ENCODE measurements around the gene LYRM1. TPM values are rescaled to one million over a fixed set of nuclear protein-coding genes. Genes with fewer than 3 reads are reported as not detected.

LYRM1 gene
- 10 to 100 TPM; 27.8 to 29.8 TPM for total RNA-seq
- 10 to 100 TPM; 32.5 to 50.5 TPM for polyA plus RNA-seq
- long read RNA-seq, donor 1, transcript LYRM1-208 (4 exons, 460 nt), result major isoform, 7 of 9 reads
- long read RNA-seq, donor 1, partial matches to known transcripts, result 0 of 9 reads
- long read RNA-seq, donor 1, other reads (novel, unspliced or antisense), result 0 of 9 reads
- long read RNA-seq, donor 2, partial matches to known transcripts, result 5 of 5 reads
- long read RNA-seq, donor 2, other reads (novel, unspliced or antisense), result 0 of 5 reads
- long read RNA-seq, donor 3, partial matches to known transcripts, result 13 of 15 reads
- long read RNA-seq, donor 3, other reads (novel, unspliced or antisense), result 0 of 15 reads
- long read RNA-seq, donor 4, partial matches to known transcripts, result 0 of 1 reads
- long read RNA-seq, donor 4, other reads (novel, unspliced or antisense), result 0 of 1 reads
- long read RNA-seq, donor 5, transcript LYRM1-208 (4 exons, 460 nt), result major isoform, 7 of 13 reads
- long read RNA-seq, donor 5, partial matches to known transcripts, result 0 of 13 reads
- long read RNA-seq, donor 5, other reads (novel, unspliced or antisense), result 5 of 13 reads

GRCh38 chr16:20900299-20901067 is at the start of gene LYRM1, which contains the start of gene DCUN1D3:
Gene LYRM1, plus strand, starts transcription at chr16:20900771. Its CDS starts 14,785 bp downstream, at chr16:20915556.
Gene DCUN1D3, minus strand, starts transcription at chr16:20900358. Its CDS starts 37,820 bp downstream, at chr16:20862538.
- peak within 1 kb of the TSS; percentile 96 for H3K4me3 ChIP-seq
- peaks cover 9 to 40% (median 15%) of the 10 kb centered on the region in 5 donors for H3K4me1 ChIP-seq (ENCODE audit: control insufficient read depth in 5 of 5, insufficient read depth in 5 of 5, low read length in 5 of 5)
- H3K9me3 ChIP-seq (ENCODE audit: control insufficient read depth in 4 of 4, insufficient read depth in 3 of 4, low read length in 3 of 4), result no peaks in the 10 kb centered on the region
- no peaks in the 10 kb centered on the region for H3K27me3 ChIP-seq (ENCODE audit: control insufficient read depth in 3 of 3, insufficient read depth in 3 of 3, low read length in 2 of 3)
- peak within 1 kb of the TSS; percentile 92 to 99 for H3K27ac ChIP-seq (ENCODE audit: low read depth in 1 of 2, low read length in 1 of 2)
- WGBS, 2 donors, result 1% methylated on average over 60 to 62 of the region's 62 CpGs
- TF ChIP-seq CTCF (IDR thresholded peaks at IDR 0.05; ENCODE audit: control extremely low read depth, extremely low read depth), result no peak
- H3K9ac ChIP-seq (ENCODE audit: insufficient read depth in 1 of 2, low read length in 2 of 2), result peak within 1 kb of the TSS; percentile 87 to 95
- peak; percentile 91 for ATAC-seq (ENCODE audit: insufficient read depth, low FRiP score)
- peaks cover 0 to 5% (median 1%) of the 10 kb centered on the region in 4 donors for H3K36me3 ChIP-seq (ENCODE audit: control insufficient read depth in 4 of 4, insufficient read depth in 4 of 4, low read length in 4 of 4)
- peak; percentile 99 to 100 (median 99) for DNase-seq

DNA sequence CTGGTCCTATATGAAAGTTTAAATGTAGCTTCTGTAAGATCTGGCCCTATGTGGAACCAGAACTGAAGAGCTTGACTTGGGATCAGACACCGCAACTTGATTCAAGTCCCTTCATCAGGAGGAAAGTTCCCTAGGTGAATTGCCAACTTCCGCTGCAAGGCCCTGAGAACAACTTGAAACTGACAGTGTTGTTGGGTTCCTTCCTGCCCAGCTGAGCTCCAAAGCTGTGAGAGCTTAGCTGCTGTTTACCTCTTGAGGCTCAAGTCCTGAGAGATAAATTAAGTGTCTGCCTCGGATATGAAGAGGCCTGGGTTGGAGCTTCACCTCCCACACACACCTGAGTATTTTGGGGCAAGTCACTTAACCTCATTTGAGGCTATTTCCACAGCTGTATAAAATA is 49.6 kb upstream of the LYRM1 start:
- no peak for DNase-seq
- 41 to 70% methylated on average over 3 of the region's 3 CpGs for WGBS, 2 donors
- peaks cover 8 to 30% (median 13%) of the 10 kb centered on the region in 5 donors for H3K4me1 ChIP-seq (ENCODE audit: control insufficient read depth in 5 of 5, insufficient read depth in 5 of 5, low read length in 5 of 5)

GRCh38 chr16:20851601-20852000 is 49.0 kb upstream of the LYRM1 start:
- H3K36me3 ChIP-seq (ENCODE audit: control insufficient read depth in 4 of 4, insufficient read depth in 4 of 4, low read length in 4 of 4), result peaks cover 2 to 9% (median 7%) of the 10 kb centered on the region in 4 donors
- no peak for TF ChIP-seq CTCF (IDR thresholded peaks at IDR 0.05; ENCODE audit: control extremely low read depth, extremely low read depth)
- 28 to 61% methylated on average over 2 of the region's 2 CpGs for WGBS, 2 donors
- H3K27ac ChIP-seq (ENCODE audit: low read depth in 1 of 2, low read length in 1 of 2), result peak overlapping the region; percentile 42 to 88
- H3K9ac ChIP-seq (ENCODE audit: insufficient read depth in 1 of 2, low read length in 2 of 2), result no peak overlapping the region
- ATAC-seq (ENCODE audit: insufficient read depth, low FRiP score) (peak; percentile 80), DNase-seq (peak; percentile 80 to 91 (median 89))
- peaks cover 8 to 30% (median 13%) of the 10 kb centered on the region in 5 donors for H3K4me1 ChIP-seq (ENCODE audit: control insufficient read depth in 5 of 5, insufficient read depth in 5 of 5, low read length in 5 of 5)
- H3K4me3 ChIP-seq, result no peak overlapping the region
- no peaks in the 10 kb centered on the region for H3K27me3 ChIP-seq (ENCODE audit: control insufficient read depth in 3 of 3, insufficient read depth in 3 of 3, low read length in 2 of 3)
- no peaks in the 10 kb centered on the region for H3K9me3 ChIP-seq (ENCODE audit: control insufficient read depth in 4 of 4, insufficient read depth in 3 of 4, low read length in 3 of 4)

More for the DNA sequence above, 49.6 kb upstream of the LYRM1 start:
- no peak overlapping the region for H3K9ac ChIP-seq (ENCODE audit: insufficient read depth in 1 of 2, low read length in 2 of 2)
- ATAC-seq (ENCODE audit: insufficient read depth, low FRiP score), result no peak
- no peaks in the 10 kb centered on the region for H3K9me3 ChIP-seq (ENCODE audit: control insufficient read depth in 4 of 4, insufficient read depth in 3 of 4, low read length in 3 of 4)
- no peak overlapping the region for H3K4me3 ChIP-seq
- TF ChIP-seq CTCF (IDR thresholded peaks at IDR 0.05; ENCODE audit: control extremely low read depth, extremely low read depth), result no peak
- H3K36me3 ChIP-seq (ENCODE audit: control insufficient read depth in 4 of 4, insufficient read depth in 4 of 4, low read length in 4 of 4), result peaks cover 2 to 13% (median 8%) of the 10 kb centered on the region in 4 donors
- H3K27me3 ChIP-seq (ENCODE audit: control insufficient read depth in 3 of 3, insufficient read depth in 3 of 3, low read length in 2 of 3), result no peaks in the 10 kb centered on the region
- H3K27ac ChIP-seq (ENCODE audit: low read depth in 1 of 2, low read length in 1 of 2), result peak overlapping the region; percentile 88 to 92

Data from lung (tissue), 16 donors.